GM18505 (cell line): ENCODE data around the gene DMAC1.

ENCODE experiments used
- ATAC-seq: cut with Tn5 transposase; IDR thresholded peaks from one replicate; pipeline ENCODE4 v1.9.1; 2021; ENCODE audit not compliant: unreplicated experiment
- POLR2A ChIP-seq: IDR thresholded peaks from 4 replicates; pipeline ENCODE4 v1.6.1; 2011; ENCODE audit warnings: borderline replicate concordance; ENCODE audit not compliant: insufficient read depth, insufficient read length; ENCODE audit errors: extremely low read depth

The DMAC1 gene

GRCh38 chr9:7762600-7762999, 37.0 kb downstream of the DMAC1 start:
- no peak for TF ChIP-seq POLR2A
- ATAC-seq = no peak

GRCh38 chr9:7760014-7760415, 39.6 kb downstream of the DMAC1 start:
- ATAC-seq = no peak
- TF ChIP-seq POLR2A = no peak

GRCh38 chr9:7756088-7756487, 43.5 kb downstream of the DMAC1 start:
- ATAC-seq = peak; percentile 99
- no peak for TF ChIP-seq POLR2A

GRCh38 chr9:7752481-7752880, 47.1 kb downstream of the DMAC1 start:
- ATAC-seq = no peak
- TF ChIP-seq POLR2A = no peak
